ENCODE data around the gene GPR21. TPM values are rescaled to one million over a fixed set of nuclear protein-coding genes. Genes with fewer than 3 reads are reported as not detected.

Gene GPR21, protein sequence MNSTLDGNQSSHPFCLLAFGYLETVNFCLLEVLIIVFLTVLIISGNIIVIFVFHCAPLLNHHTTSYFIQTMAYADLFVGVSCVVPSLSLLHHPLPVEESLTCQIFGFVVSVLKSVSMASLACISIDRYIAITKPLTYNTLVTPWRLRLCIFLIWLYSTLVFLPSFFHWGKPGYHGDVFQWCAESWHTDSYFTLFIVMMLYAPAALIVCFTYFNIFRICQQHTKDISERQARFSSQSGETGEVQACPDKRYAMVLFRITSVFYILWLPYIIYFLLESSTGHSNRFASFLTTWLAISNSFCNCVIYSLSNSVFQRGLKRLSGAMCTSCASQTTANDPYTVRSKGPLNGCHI
- polyA plus RNA-seq (ENCODE audit: insufficient read length in 3 of 3): under 1 TPM; 0.25 to 0.73 (median 0.47) TPM
- long read RNA-seq, donor 1: 0 reads
- long read RNA-seq, donor 2: 0 reads
- long read RNA-seq, donor 3: 0 reads
- long read RNA-seq, donor 4: 0 reads
- long read RNA-seq, donor 5: 0 reads
- long read RNA-seq, donor 6: 0 reads
- long read RNA-seq, donor 7: 0 reads
- long read RNA-seq, donor 8: 0 reads
- long read RNA-seq, donor 9: 0 reads
- long read RNA-seq, donor 10: 0 reads
- long read RNA-seq, donor 11: 0 reads
- long read RNA-seq, donor 12: 0 reads
- long read RNA-seq, donor 13: 0 reads
- long read RNA-seq, donor 14: 0 reads
- long read RNA-seq, donor 15: 0 reads
- long read RNA-seq, donor 16: 0 reads

DNA sequence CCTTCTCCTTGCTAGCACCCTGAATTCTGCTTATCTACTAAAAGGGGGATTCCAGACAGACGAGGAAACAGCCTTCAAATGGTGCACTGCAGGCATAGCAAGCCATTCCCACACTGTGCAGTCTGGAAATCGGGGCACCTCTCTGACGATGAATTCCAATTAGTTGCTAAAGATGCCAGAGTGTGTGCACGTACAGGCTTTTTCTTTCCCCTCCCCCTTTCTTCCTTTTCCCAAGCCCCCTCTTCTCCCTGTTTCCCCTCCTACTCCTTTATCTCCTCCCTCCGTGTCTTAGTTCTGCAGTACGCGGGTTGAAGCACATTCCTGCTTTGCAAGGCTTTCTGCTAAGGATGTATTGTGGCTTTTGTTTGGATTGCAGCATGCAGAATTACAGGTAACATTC lies at the start of gene GPR21:
Gene GPR21, plus strand, starts transcription at position 316 of the 400 bp plus-strand sequence. CDS start 900 bp downstream, outside the sequence.
- no peak for DNase-seq

DNA sequence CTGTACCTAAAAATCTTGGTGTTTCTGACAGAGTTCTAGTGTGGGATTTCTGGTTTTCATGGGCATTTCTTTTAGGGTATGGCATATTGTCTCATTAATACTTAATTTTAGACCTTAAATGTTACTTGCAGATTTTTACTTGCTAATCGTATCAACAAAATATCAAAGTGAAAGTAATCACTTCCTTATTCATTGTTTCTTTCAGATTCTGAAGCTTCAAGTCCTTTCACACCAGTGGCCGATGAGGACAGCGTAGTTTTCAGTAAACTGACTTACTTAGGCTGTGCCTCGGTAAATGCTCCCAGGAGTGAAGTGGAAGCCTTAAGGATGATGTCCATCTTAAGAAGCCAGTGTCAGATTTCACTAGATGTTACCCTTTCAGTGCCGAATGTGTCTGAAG lies 47.5 kb upstream of the GPR21 start:
- DNase-seq: no peak

DNA sequence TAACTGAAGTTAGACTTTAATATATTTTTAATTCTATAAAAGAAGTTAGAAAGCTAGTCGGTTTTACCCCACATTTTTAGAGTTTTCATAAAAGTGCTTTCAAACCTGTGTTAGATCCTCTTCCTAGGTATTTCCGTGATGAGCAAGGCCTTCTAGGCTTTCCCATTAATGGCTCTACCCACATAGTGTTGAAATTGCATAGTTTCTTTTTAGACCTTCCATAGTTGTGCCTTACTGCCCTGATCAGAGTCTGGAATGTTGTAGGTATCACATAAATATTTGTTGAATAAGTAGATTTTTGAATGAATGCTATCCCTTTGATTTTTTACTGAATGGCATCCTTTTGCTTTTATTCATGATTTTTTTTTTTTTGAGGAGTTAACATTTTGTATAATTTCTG lies 45.3 kb upstream of the GPR21 start:
- DNase-seq: no peak

DNA sequence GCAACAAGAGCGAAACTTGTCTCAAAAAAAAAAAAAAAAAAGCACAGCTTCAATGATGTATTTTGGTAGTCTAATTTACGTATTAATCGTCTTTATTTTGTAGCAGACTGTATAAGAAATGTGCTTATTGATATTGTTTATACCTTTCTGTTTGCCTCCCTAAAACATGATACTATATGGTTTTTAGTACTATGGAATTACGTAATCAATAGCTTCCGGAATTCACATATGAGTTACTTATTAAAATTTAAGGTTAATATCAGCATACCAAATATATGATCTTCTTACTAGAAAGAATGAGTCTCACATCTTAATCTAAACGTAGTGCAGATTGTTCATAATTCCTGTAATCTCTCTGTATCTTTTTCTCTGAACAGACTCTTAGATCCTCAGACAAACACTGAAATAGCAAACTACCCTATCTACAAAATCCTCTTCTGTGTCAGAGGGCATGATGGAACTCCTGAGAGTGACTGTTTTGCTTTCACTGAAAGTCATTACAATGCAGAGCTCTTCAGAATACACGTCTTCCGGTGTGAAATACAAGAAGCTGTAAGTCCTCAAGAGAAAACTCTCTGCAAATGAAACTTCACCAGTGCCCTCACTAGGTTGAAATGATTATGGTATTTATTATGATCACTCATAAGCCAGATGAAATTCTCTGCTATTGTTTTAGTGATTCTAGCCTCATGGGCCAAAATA lies 44.4 kb upstream of the GPR21 start:
- no peak for DNase-seq

DNA sequence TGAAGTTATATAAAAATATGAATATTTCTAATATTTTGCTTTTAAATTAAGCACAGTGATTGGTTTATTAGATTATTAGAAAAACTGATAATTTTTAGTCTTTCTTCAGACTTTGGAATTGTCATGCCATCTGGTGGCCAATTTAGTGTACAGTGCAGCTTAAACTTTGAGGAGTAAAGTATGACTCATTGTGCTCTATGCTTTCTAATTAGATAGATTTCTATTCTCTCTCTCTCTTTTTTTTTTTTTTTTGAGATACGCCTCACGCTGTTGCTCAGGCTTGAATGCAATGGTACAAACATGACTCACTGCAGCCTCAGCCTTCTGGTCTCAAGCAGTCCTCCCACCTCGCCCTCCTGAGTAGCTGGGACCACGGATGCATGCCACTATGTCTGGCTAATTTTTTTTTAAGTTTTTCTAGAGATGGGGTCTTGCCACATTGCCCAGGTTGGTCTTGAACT lies 42.1 kb upstream of the GPR21 start:
- peak; percentile 21 for DNase-seq

DNA sequence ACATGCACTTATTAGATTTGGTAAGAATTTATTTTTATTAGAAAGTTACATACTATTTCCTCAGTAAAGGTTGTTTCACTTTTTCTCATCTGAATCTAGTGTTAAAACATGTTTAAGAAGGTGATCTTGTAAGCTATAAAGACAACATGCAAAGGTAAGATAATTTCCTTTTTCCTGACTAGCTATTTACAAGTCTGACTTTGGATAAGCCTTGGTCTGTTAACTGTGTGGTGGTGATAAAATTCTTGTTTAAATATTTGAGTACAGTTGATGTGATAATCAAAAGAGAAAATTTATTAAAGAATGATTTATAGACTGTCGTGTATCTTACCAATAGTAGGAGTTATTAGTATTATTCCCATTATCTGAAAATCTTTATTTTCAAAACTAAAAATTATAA lies 36.9 kb upstream of the GPR21 start:
- DNase-seq: no peak

DNA sequence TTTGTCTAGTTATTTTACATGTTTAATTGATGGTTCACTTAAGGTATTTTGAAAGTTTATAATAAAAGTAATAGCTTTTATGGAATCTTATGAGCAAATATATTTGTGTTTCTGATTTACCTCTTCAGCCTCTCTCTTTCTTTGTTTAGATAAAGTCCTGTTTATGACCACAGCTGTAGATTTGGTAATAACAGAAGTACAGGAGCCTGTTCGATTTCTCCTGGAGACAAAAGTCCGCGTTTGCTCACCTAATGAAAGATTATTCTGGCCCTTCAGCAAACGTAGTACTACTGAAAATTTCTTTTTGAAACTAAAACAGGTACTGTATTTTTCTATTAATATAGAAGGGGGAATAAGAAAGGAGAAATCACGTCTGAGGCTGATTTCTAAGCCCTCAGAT lies 35.0 kb upstream of the GPR21 start:
- DNase-seq: no peak

DNA sequence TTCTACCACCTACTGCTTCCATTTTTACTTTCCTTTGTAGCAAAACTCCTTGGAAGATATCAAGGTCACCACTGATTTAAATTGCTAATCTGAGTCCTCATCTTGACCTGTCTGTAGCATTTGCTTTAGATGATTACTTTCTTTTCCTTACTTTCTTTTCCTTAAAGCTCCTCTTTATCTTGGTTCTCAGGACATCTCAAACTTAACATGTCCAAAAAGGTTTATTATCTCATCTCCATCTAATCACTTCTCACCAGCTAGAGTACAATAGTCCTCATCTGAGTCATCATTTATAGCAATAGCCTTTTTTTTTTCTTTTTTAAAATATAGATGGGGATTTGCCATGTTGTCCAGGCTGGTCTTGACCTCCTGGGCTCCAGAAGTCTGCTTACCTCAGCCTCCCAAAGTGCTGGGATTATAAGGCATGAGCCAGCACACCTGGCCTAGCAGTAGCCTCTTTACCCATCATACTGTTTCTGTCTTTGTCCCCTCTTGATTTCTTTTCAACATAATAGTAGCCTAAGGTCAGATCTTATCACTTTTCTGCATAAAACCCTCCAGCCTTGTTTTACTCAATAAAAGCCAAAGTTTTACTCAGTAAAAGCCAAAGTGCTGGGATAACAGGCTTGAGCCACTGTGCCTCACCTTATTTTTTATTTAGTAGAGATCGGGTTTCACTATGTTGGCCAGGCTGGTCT lies 32.9 kb upstream of the GPR21 start:
- no peak for DNase-seq

DNA sequence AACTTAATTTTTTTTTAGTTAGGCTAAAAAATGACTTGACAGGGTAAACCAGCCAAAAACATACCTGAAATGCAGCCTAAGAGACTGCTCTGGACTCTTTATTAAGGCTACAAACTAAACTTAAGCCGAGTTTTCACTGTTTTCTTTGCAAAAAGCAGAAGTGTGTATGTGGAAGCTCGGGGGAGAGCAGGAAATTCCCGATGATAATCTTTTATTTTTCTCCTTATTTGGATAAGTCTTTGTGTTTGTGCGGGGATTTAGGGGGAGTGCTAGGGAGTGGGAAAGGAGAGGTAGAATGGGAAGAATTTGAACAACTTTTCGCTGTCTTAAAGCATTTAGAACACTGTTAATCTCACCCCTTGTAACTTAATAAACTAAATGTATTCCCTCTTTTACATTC lies 30.7 kb upstream of the GPR21 start:
- DNase-seq: peak; percentile 16

DNA sequence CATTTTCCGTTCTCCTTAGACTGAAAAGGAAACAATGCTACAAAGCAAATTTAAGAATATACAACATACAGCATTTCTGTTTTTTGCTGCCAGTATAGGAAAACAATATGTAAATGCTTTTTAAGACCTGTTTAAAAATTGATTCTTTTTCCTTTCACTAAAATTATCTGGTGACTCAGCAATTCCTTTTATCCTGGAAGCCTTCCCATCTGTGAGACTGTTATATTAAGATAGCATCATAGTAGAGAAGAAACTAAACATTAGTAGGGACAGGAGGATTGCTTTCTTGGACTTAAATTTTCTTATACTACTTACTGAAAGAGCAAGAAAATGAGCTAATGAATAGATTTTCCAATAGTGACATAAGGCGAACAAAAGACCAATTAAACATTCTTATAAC lies 30.0 kb upstream of the GPR21 start:
- DNase-seq: no peak

DNA sequence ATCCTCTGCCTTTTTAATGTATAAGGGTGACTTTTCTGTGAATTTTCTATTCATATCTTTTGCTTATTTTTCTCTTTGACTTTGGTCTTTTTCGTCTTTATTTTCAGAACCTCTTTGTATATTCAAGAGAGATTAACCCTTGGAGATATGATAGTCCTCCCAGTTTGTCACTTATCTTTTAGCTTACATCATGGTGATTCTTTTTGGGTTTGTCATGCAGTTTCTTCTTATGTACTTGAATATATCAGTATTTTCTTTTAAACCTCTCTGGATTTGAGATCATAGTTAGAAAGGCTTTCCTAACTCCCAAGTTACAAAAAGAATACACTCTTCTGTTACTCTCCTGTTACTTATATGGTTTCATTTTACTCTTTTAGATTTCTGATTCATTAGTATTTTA lies 27.5 kb upstream of the GPR21 start:
- DNase-seq: no peak

DNA sequence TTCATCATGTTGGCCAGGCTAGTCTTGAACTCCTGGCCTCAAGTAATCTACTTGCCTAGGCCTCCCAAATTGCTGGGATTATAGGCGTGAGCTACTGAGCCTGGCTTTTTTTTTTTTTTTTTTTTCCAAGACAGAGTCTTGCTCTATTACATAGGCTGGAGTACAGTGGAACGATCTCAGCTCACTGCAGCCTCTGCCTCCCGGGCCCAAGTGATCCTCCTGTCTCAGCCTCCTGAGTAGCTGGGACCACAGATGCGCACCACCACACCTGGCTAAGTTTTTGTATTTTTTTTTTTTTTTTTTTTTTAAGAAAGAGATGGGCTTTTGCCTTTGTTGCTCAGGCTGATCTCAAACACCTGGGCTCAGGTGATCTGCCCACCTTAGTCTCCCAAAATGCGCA lies 26.2 kb upstream of the GPR21 start:
- DNase-seq: no peak

DNA sequence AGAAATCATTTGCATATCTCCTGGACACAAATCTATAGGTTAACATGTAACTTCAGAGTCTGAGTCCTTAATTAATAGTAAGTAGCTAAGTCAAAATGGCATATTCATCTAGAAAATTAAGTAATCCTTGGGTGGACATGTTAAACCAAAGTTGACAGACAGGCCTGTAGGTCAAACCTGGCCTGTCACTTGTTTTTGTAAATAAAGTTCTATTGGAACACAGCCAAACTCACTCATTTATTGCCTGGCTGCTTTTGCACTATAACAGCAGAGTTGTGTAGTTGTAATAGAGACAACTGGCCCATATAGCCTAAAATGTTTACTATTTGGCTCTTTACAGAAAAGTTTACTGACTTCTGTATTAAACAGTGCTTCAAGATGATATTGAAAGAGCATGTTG lies 24.6 kb upstream of the GPR21 start:
- DNase-seq: no peak

DNA sequence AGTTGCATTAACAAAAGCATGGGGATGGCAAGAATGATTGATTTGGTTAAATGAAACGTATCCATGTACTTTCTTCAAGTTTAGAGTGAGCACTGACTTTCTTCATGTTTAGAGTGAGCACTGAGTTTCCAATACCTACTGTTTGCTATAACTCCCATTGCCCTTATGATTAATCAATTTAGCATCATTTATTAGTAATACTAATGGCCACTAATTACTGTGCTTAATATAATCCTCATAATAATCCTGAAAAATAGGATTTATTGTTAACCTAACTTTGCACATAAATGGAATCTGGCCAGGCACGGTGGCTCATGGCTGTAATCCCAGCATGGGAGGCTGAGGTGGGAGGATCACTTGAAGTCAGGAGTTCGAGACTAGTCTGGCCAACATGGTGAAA lies 22.1 kb upstream of the GPR21 start:
- DNase-seq: no peak

DNA sequence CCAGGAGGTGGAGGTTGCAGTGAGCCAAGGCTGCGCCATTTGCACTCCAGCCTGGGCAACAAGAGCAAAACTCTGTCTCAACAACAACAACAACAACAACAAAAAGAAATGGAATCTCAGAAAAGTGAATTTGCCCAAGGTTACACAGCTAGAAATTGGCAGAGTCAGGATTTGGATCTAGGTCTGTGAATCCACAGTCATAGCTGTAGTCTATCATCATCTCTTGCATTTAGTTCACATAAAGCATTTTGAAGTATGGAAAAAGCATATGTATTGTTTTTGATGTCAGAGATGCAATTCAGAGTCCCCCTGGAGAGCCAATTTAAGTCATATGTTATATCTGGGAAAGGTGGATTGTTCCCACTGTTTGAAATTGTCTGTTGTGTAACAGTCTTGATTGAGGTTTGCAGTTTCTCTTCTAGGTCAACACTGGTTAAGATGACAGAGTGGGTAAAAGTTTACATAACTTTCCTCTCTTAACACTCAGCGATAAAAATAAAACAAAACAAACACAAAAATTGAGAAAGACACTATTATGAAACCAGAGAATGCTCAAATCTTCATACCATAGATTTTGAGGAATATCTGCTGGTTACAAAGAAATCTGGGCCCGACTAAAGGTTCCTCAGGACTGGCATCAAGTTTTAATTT lies 21.5 kb upstream of the GPR21 start:
- no peak for DNase-seq

DNA sequence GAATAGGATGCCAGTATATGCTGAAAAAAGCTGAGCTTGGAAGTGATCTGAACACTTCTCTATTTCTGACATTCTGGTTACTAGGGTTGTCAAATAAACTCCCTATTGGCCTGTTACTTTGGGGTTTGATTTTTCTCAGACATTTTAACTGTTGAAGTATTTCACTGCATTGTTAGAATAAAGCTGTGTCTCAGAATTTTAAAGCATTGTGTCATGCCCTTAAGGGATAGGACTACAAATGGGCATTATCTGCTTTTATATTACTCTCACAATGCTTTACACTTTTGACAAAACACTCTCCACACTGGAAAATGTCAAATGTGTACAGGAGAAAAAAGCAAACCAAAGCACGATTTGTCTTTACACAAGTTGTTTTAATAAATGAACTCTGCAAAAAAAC lies 16.8 kb upstream of the GPR21 start:
- DNase-seq: no peak

DNA sequence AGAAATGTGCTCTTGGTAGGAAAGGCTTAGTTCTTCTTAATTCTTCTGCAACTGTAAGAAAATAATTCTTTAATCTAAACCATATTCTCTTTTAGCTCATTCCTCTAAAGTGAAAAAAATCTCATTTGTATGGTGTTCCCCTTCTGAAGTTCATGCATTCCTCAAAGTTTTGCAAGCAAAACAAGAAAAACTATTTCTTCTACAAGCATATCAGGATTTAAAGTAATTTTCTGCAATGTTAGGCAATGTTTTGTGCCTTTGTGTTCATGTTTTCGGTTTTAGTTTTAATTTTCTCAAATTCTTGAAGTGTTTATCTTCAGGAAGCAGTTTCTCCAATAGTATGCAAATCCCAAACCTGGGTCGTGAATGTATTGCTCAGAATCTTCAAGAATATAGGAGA lies 12.7 kb upstream of the GPR21 start:
- DNase-seq: no peak

DNA sequence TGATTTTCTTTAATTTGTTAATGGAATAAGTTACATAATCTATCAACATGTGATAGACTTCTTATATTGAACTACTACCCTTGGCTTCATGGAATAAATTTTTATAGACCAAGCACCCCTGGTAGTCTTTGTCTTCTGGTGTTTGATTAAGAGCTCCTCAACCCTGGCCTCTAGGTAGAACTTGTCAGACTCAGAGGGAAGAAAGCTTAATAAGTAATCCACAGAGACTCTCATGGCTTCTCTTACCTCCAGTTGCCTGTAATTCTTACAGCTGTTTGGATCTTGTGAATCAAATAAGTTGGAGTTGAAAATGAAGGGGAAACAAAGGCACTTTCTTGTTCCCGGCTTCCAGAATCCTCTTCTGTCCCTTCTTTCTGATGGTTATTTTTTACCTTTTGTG lies 7.0 kb upstream of the GPR21 start:
- DNase-seq: no peak

DNA sequence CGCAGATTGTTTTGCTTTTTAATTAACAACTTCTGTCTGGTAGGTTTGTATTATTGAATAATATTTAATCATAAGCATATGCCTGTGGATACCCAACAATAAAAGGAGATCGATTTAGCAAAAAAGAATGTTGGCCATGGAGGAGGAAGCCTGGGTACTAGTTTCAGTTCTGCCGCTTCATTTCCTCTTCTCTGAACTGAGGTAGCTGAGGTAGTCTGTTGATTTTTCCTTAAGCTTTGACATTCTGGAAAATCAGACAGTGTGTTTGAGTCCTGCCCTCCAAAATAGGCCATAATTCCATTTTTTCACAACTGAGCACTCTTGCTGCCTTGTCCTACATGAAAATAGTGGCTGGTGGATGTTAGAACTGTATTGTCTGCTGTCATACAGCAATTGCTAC lies 6.0 kb upstream of the GPR21 start:
- DNase-seq: no peak

DNA sequence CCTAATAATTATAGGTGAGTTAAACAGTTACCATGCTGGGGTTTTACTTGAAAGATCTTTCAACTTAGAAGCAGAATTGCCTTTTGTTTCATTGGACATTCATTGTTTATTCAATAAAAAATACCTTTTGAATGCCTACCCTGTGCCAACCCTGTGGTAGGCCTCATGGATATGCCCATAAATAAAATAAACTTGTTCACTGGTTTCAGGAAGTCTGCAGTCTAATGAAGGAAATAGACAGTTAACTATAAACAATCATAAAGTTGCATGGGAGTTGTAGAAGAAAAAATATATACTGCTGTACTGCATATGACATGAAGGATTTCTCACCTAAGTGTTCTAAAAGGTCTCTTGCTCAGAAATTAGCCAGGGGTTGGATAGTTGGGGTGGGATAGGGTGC lies 5.3 kb upstream of the GPR21 start:
- DNase-seq: no peak

DNA sequence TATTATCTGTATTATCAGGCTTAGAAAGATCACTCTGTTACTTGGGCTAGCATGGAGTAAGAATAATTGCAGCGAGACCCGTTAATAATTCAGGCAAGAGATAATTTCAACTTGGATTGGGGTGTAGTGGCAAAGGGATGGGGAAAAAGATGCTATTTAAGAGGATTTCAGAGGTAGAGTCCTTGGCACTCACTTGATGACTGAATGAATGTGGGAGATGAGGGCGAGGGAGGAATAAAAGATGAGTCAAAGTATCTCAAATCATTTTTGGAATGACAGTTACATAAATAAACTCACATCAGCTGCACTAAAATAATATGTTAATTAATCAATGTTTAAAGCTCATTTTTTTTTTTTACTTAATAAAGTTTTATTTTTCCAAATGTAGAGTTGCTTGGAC lies 4.5 kb upstream of the GPR21 start:
- no peak for DNase-seq

DNA sequence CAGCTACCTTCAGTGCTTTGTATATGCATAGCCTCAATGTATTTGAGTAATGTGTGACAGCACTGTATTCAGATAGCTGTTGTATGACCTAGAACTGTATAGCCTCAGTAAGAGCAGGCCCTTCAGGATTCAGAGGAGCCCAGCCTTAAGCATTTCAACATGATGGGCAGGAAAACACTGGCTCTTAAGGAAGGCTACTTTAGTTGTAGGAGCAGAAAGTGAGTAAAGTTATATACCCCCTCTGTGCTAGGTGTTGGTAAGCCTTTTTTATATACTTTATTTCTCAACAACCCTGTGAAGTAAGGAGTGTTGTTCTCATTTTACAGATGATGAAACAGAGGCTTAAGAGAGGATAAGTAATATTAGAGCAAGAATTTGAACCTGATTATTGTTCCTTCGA lies 1.5 kb upstream of the GPR21 start:
- DNase-seq: no peak
